HG03354 (cell line): Measurements from ENCODE around the gene CHD6.
A peak's percentile ranks its signal among the peaks of the same experiment; 100 is the strongest.

Experiments used
- ATAC-seq: cut with Tn5 transposase; IDR thresholded peaks from one replicate; pipeline ENCODE4 v1.9.1; 2021; ENCODE audit warnings: mild to moderate bottlenecking; ENCODE audit not compliant: unreplicated experiment, poor library complexity, severe bottlenecking

Gene CHD6

DNA sequence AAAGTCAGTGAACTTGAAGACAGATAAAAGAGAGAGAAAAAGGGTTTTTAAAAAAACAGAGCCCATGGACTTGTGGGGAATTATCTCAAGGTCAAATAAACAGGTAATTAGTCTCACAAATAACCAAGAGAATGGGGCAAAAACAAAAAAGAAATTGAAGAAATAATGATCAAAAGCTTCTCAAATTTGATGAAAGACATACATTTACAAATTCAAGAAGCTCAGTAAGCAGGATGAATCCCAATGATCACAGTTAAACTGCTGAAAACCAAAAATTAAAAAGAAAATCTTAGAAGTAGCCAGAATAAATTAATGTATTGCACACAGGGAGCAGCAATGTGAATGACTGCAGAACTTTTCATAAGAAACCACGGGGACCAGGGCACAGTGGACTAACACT lies 139.1 kb downstream of the CHD6 start:
- no peak for ATAC-seq

- ATAC-seq = no peak
Observed at GRCh38 chr20:41478026-41478425, 140.2 kb downstream of the CHD6 start.

DNA sequence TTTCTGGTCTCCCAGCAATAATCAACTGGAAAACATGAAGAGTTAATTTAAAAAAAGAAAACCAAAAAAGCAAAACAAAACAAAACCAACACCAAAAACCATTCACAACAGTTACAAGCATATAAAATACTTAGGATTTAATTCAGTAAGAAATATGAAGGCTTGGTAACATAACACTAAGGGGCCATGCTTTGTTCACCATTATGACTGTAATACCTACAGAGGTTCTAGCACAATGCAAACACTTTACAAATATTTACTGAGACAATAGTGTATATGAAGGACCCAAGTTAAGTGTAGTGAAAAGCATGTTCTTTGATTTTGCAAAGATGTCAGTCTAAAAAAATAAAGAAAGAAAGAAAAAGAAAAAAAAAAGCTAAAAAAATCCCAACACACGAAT lies 141.7 kb downstream of the CHD6 start:
- ATAC-seq = no peak

DNA sequence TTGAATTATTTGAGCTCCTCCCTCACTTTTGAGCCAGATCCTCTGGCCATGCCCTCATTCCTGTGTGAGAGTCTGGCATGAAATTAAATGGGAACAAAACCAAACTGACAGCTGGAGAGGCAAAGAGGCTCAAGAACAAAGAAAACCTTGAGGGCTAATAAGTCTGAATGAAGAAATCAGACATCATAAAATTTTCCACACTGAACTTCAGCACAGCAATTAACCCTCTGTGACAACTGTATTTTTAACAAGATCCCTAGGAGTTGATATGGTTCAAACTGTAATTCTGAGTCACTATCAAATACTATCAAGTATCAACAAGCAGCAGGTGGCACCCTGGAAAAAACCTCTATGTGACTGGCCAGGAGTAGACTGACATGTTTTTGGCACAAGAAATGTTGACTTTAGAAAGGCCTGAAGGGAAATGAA lies 142.2 kb downstream of the CHD6 start:
- ATAC-seq = no peak

DNA sequence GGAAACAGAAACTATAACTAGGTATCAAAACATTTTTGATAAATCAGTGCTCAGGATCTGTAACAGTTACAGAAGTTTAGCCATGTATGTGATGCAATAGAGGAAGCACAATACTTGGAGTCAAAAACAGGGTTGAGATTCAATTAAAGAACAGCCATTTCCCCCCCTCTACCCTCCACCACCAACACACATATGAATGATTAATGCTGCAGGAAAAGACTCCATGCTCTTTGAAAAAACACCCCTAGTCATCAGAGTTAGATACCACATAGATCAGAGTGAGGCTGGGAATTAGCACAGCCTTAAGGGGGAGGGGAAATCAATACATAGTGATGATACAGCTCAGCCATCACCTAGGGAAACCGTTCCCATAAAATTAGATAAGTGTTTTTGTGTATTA lies 142.7 kb downstream of the CHD6 start:
- no peak for ATAC-seq

DNA sequence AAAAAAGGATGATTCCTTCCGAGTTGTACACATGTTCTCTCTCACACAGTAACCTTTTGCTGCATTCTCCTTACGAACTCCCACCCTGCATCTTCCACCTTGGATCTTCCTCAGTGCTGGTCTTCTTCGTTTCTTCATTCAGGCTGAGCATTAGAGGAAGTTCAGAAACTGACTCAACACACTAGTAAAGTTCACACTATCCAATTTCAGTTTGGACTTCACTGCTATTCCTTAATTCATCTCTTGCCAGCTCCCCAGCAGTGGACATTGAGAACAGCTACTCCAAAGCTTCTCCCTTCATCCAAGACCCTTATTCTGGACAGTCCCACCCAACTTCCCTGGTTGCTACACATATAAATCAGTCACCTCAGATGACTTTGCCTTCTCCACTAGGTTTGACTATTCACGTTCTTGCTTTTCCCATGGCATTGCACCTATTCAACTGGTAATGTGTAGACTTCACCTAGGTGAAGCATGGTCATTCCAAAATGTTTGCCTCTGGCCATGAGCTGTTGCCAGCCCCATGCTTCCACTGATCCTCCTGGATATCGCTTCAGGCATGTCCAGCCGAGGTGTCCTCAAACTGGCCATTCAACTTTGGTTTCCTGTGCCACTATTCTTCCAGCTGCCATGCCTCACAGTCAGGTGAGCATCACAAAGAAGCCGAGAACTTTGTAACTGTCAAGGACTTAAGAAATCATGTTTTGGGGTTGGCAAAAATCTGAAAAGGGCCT lies 147.6 kb downstream of the CHD6 start:
- no peak for ATAC-seq

- no peak for ATAC-seq
Observed at GRCh38 chr20:41469868-41470267, 148.3 kb downstream of the CHD6 start.

DNA sequence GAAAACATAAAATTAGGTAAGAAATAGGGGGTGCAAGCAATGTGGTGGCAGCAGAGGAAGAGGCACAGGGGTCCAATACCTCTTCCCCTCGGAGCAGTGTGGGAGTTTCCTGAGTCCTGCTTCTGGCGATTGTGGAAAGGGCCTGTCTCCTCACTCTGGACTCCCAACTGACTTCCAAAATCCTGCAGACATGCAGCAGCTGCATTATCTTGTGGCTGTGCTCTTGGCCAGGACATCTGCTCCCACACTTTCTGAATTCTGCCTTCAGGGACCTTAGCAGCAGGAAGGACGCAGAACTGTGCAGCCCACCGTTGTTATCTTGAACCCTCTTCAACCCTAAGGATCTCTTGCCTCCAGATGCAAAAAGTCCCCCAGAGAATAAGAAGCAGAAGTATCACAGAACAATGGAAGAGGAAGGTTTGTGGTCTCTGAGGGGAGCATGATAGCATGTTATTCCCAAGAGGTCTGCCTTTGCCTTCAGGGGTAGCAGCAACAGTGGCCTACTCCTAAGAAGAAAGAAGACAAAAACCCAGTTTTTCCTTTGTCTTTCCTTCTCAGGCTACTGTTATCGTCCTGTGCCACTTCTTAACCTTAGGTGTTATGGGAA lies 149.1 kb downstream of the CHD6 start:
- no peak for ATAC-seq

GRCh38 chr20:41467690-41468089 lies 150.5 kb downstream of the CHD6 start:
- no peak for ATAC-seq

DNA sequence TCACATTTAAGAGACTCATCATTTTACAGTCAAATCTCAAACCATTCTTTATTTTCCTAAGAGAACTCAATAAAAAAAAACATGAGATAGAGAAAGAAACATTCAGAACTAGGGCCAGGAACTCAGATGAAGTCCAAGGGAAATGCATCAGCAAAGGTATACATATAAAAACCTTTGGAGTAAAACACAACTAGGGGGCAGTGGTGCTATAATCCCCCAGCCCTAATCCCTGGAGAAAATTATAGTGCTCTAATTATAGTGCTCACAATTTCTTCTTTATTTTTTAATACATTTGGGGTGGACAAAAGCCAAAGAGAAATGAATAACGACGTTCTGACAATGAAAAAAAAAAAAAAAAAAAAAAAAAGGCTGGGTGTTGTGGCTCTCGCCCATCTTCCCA lies 151.0 kb downstream of the CHD6 start:
- ATAC-seq = no peak

DNA sequence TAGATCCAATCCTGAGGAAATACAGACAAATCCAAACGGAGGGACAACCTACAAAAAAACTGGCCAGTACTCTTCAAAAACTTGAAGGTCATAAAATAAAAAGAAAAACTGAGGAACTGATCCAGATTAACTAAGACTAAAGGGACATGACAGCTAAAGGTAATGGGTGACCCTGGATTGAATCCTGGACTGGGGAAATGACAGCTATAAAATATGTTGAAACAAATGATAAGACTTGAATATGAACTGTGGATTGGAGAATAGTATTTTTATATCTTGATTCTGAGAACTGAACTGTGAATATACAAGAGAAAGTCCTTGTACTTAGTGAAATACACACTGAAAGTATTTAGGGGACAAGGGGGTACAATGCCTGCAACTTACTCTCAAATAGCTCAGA lies 154.6 kb downstream of the CHD6 start:
- ATAC-seq = no peak

GRCh38 chr20:41462372-41463161 lies 155.6 kb downstream of the CHD6 start:
- peak; percentile 63 for ATAC-seq

DNA sequence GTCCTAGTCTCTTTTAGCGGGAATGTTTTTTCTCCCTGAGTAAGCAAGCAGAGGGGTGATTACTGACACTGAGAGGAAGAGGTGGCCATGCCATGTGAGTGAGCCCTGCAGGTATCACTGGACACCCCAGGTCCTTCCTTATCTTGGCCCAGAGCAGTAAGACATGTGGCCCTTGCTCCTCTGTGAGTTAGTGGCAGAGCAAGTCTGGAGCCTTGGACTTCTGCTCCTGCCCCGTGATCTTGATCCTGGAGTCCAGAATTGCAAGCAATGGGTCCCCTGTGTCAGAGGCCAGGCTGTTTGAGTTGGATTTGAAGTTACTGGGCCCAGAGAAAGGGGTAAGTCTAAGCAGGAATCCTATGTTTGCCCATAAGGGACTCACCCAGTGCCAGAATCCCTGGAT lies 159.4 kb downstream of the CHD6 start:
- no peak for ATAC-seq

DNA sequence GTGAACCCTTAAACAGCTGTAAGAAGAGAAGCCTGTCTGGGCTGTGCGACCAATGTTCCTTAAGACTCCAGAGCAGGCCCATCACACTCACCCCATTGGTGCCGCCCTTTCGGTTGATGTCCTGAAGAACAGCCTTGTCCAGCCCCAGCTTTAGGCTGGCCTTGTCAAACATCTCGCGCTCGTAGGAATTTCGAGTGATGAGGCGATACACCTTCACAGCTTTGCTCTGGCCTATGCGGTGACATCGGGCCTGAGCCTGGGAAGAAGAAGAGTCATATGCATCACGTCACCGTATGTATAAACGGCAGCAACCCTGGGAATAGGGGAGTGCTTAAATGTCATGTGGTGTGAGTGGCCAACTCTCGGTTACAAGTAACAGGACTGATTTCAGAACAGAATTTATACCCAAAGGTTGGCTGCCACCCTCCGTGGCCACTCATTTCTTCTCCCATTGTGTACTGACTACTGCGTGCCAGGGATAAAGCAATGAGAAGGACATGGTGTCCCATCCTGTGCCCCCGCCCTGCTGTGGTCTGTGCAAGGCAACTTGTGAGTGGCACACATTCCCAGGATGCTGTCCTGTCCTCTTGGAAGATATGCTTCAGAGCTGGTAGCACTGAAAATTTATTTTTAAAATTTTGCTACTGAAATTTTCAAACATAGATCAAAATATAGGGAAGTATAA lies 160.9 kb downstream of the CHD6 start:
- ATAC-seq = no peak

GRCh38 chr20:41456351-41456750 lies 161.8 kb downstream of the CHD6 start:
- no peak for ATAC-seq

- ATAC-seq = no peak
Observed at GRCh38 chr20:41454250-41454649, 163.9 kb downstream of the CHD6 start.

GRCh38 chr20:41453010-41453950 lies 164.9 kb downstream of the CHD6 start:
- no peak for ATAC-seq

GRCh38 chr20:41452226-41452625 lies 166.0 kb downstream of the CHD6 start:
- ATAC-seq = no peak

GRCh38 chr20:41447006-41447405 lies 171.2 kb downstream of the CHD6 start:
- ATAC-seq = no peak
